Inferior parietal cortex (tissue), 1 donor: ENCODE measurements around the gene TFCP2L1.

Experiments used
- DNase-seq: peaks from one replicate; pipeline ENCODE4 v3.0.0-alpha.2; 2016; ENCODE audit errors: extremely low spot score

The TFCP2L1 gene

DNA sequence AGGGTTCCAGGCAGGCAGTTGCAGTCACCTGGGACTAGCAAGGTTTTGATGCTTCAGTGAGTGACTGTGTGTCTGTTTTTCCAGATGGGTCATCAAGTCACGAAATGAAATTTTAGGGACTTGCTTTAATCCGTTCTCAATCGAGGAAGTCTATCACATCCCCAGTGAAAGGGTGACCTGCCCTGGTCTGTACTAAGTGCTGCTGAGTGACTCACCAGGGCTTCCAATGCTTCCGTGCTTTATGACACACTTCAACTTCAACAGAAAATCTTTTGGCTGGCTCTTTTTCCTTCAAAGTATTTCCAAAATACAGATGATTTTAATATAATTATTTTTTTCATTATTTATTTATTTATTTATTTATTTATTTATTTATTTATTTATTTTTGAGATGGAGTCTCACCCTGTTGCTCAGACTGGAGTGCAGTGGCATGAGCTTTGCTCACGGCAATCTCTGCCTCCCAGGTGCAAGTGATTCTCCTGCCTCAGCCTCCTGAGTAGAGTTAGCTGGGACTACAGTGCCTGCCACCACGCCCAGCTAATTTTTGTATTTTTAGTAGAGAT, 18.4 kb downstream of the TFCP2L1 start:
- no peak for DNase-seq

DNA sequence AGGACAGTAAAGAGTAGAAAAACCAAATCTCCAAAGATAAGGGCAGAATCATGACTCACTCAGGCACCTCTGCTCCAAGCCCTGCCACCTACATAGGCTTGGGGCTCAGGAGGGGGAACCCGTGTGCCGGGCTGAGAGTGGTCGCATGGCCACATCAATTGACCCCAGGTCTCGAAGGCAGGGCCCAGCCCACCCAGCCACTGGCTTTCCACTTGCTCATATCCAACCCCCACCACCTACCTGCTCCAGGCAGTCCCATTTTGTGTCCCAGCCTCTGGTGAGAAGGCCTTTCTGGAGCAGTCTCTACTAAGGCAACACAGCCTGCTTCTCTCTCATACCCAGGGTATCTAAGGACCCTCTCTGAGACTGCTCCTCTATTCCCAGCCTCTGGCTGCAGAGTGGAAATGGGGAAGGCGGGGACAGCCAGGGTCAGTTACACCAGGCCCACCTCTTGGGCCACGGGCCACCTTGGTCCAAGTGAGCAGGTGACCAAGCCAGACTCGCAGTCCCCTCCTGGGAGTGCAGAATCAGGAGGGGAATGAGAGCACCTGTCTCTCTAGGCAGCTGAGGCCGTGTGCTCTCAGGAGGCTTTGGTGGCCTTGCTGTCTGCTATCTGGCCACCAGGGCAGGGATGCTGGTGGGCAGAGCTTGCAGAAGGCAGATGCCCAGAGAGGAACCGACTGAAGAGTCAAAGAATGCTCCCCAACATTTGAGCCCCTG, 20.8 kb downstream of the TFCP2L1 start:
- DNase-seq: no peak

DNA sequence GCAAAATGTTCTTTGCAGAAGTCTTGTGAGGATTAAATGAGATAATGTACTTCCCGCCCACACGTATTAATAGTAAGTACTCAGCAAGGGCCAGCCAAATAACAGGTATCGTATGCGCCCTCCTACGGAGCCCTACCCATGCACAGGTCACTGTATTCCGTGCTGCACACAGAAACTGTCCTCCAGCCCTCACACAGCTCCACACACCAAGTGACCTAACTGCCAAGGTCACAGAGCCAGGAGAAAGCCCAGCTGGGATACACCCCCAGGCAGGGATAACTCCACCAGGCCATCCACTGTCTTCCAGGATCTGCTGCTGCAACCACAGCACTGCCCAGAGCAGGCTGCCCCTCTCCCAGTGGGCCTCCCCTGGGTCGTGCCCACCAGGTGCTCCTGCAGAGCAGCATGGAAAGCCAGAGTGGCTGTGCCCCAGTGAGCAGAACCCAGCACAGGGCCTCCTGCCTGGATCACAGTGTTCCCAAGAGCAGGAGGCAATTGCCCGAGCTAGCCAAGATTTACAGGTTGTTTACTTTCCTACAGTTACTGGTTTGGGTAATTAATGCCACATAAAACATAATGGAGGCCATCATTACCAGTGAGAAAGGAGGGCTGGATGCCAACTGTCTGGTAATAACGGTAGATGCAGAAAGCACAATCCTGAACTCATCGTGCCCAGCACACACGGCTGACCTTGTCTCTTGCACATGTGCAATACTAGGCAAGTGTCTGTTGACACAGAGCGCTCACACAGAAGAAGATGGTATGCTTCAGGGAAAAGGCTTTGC, 24.4 kb downstream of the TFCP2L1 start:
- DNase-seq: no peak

GRCh38 chr2:121258051-121258450, 27.0 kb downstream of the TFCP2L1 start:
- DNase-seq: no peak

DNA sequence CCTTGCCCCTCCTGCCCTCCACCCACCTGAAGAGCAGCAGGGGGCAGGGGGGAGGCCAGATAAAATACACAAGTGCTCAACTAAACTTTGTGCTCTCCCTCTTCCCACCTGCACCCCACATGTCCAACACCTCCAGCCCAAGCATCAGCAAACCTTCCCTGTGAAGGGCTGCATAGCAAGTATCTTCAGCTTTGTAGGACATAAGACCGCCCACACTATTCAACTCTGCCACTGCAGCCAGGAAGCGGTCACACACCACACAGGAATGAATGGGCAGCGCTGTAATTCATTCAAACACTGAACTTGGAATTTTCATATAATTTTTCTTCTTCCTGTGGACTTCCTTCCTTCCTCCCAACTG, 27.5 kb downstream of the TFCP2L1 start:
- no peak for DNase-seq

DNA sequence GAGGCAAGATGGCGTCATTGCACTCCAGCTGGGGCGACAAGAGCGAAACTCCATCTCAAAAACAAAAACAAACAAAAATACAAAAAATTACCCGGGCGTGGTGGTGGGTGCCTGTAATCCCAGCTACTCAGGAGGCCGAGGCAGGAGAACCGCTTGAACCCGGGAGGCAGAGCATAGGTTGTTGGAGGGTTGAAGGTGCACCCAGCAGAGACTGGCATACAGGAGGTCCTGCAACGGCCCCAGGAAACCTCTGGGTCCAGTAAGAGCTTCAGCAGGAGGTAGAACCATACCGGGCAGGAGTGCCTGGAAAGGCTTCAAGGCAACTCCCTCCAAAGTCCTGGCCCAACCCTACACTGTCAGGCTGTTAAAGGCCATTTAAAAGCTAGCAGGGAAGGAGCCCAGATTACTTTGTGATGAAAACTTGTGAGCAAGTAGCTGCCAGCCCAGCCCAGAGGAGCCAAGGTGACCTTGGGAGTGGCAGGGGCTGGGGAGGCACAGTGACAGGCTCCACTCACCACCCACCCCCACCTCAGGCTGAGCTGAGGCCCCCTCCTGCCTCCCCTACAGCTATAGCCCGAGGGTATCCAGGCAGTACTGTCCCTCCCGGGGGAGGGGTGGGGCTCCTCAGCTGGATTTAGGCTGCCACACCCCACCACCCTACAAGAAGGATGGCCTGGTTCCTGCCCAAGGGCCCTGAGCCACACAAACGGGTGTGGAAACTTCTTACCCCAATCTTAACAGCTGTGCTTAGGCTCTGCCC, 28.1 kb downstream of the TFCP2L1 start:
- DNase-seq: no peak

- DNase-seq: no peak
These were observed 29.6 kb downstream of the TFCP2L1 start for GRCh38 chr2:121255358-121255757.

- no peak for DNase-seq
These were observed 30.3 kb downstream of the TFCP2L1 start for GRCh38 chr2:121254748-121255147.

- no peak for DNase-seq
These were observed 31.2 kb downstream of the TFCP2L1 start for GRCh38 chr2:121253674-121254240.

DNA sequence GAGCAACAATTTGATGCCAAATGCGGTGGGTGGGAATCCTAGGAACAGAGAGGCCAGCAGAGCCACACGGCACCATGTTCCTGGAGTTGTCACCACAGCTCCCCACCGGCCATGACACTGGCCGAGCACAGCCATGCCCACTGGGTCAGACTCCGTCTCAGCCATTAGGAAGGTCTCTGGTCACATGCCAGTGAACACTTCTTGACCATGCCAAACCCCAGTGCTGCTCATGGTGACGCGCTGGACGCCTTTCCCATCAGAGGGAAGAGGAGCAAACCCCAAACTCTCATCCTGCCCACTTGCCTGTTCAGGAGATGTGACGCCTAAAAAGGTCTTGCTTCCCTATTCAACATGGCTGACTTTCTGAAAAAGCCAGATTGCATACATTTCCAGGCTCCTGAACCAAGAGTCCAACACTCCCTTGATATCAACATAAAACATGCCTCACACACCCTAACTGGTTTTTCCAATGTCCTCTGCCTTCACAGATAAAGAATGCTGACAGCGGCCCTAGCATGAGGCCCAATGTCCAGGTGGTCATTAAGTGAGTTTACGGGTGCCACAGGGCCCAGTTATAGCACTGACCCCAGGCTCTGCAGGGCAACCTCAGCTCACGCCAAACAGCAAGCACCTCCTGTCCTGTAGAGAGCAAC, 31.9 kb downstream of the TFCP2L1 start:
- DNase-seq: no peak

GRCh38 chr2:121251497-121251896, 33.5 kb downstream of the TFCP2L1 start:
- DNase-seq: no peak

DNA sequence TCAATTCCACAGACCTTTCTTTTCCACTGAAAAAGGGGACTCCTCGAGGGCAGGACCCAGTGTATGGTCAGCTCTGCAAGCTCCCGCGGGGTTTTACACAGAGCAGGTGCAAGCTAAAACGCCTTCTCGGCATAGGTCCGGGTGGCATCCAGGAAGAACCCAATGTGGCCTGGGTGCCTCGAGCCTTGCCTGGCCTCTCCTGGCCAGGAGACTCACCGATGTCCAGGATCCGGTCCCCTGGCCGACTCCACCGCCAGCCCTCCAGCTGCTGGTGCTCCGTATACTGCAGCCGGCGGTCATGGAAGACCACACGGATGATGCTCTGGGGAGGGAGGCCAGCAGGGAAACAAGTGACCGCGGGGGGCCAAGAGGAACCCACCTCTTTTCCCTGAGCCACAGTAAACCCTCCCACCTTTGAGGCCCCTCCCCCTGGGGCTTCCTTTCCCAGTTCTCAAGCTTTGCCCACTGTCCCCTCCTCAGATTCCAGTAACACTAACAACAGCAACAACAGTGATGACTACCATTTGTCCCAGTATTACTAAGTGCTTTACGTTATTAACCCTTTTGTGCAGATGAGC, 36.1 kb downstream of the TFCP2L1 start:
- DNase-seq: no peak

GRCh38 chr2:121247971-121248370, 37.0 kb downstream of the TFCP2L1 start:
- no peak for DNase-seq

DNA sequence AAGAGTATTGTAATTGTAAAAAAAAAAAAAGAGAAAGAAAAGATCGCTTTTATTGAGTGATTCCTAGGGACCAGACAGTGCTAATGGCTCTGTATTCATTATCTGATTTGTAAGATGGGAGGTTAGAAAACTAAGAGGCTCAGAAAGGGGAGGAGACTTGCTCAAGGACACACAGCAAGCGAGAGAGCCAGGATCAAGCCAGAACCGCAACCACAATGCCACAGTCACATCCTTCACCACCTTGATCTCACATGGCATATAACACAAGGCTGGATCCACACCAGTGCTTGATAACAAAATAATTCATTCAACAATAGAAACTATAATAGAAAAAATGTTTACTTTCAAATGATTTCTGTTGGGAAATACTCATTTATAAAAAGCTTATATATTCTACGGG, 37.5 kb downstream of the TFCP2L1 start:
- no peak for DNase-seq

GRCh38 chr2:121246704-121247255, 38.2 kb downstream of the TFCP2L1 start:
- no peak for DNase-seq

- no peak for DNase-seq
These were observed 39.1 kb downstream of the TFCP2L1 start for GRCh38 chr2:121245913-121246312.

GRCh38 chr2:121245120-121245820, 39.7 kb downstream of the TFCP2L1 start:
- no peak for DNase-seq

GRCh38 chr2:121244616-121245015, 40.4 kb downstream of the TFCP2L1 start:
- no peak for DNase-seq

GRCh38 chr2:121243821-121244460, 41.1 kb downstream of the TFCP2L1 start:
- no peak for DNase-seq

- DNase-seq: no peak
These were observed 42.0 kb downstream of the TFCP2L1 start for GRCh38 chr2:121242976-121243375.
